Measurements from ENCODE around the gene KRT13. TPM values are rescaled to one million over a fixed set of nuclear protein-coding genes. Genes with fewer than 3 reads are reported as not detected.
A peak's percentile ranks its signal among the peaks of the same experiment; 100 is the strongest.

KRT13 gene
- total and polyA plus RNA-seq, 10 of the 15 experiments (the other 5 are each of a cell fraction or from before 2014, with no cell fraction given): not detected

- 31% methylated on average over 5 of the region's 5 CpGs for WGBS (ENCODE audit: insufficient coverage, insufficient replicate concordance, low lambda C conversion rate, missing lambda C conversion rate)
- no peaks in the 10 kb centered on the region for H3K4me1 ChIP-seq (ENCODE audit: control insufficient read depth, insufficient read depth, low read length)
- ChIA-PET POLR2A (no interaction called here), SMC1A (ENCODE audit: uncharacterized antibody, unreplicated experiment) (interaction anchor here (0.7 to 1.0 kb wide), 3 partner anchors 21 to 123 kb away, joined by 3 read pairs; no protein-coding TSS in a partner anchor), RAD21 (ENCODE audit: unreplicated experiment) (interaction anchor here (1.2 kb wide), 1 partner anchor 8 kb away, joined by 4 read pairs; no protein-coding TSS in a partner anchor), CTCF (interaction anchor here (0.6 to 1.9 kb wide), 4 partner anchors 104 to 1192 kb away, joined by 3 to 5 read pairs (median 3); no protein-coding TSS in a partner anchor)
- H3K27me3 ChIP-seq (replicated peaks in 1 of 2; ENCODE audit: control insufficient read depth in 2 of 2, insufficient read depth in 2 of 2, low read length in 1 of 2): no peaks in the 10 kb centered on the region; a peak in 2 of 4 replicates
- H3K9ac ChIP-seq (ENCODE audit: control insufficient read depth, insufficient read depth, low read length): no peak overlapping the region
- FAIRE-seq (no peak), DNase-seq (ENCODE audit: low read depth, low spot score) (no peak), ATAC-seq (no peak)
- in situ Hi-C loops (cut with MboI): loop anchor here (5.0 kb wide), 2 partner anchors 117 to 638 kb away; no protein-coding TSS in a partner anchor
- BruUV-seq (replicated peaks): no TSS peak
- H3K4me2 ChIP-seq (ENCODE audit: control insufficient read depth, insufficient read depth): no peak overlapping the region
- no peak overlapping the region for H3K4me3 ChIP-seq
- H3K27ac ChIP-seq (ENCODE audit: control insufficient read depth, insufficient read depth): no peak overlapping the region
- no peaks in the 10 kb centered on the region for H3K79me2 ChIP-seq (ENCODE audit: control insufficient read depth, insufficient read depth, low read length)
- H3K36me3 ChIP-seq (ENCODE audit: control insufficient read depth in 2 of 2, insufficient read depth in 2 of 2, low read length in 1 of 2): no peaks in the 10 kb centered on the region
- H2AFZ ChIP-seq (ENCODE audit: control insufficient read depth, low read depth, low read length): no peak overlapping the region
- H4K20me1 ChIP-seq (ENCODE audit: control insufficient read depth, insufficient read depth): no peaks in the 10 kb centered on the region
- no peak for TF ChIP-seq SMC3 (IDR thresholded peaks at IDR 0.05; ENCODE audit: borderline replicate concordance, low read length)
- TF ChIP-seq IRF3 (IDR thresholded peaks at IDR 0.05): no peak
- no peak for TF ChIP-seq CUX1 (IDR thresholded peaks at IDR 0.05; ENCODE audit: insufficient replicate concordance, low read depth, low read length)
- 0 out of 2 replicates have a peak, but pooled peaks have one; percentile 18 for TF ChIP-seq PKNOX1 (IDR thresholded peaks at IDR 0.05)
- no peak for TF ChIP-seq ASH2L (IDR thresholded peaks at IDR 0.05; ENCODE audit: borderline replicate concordance, low read depth)
- no peak for TF ChIP-seq NR2C2 (IDR thresholded peaks at IDR 0.05; ENCODE audit: borderline replicate concordance, control insufficient read depth, insufficient read length, low read depth)
- intact Hi-C loops (cut with micrococcal nuclease; ENCODE audit: unreplicated experiment): no loop called here
- H3K9me3 ChIP-seq (replicated peaks; ENCODE audit: control insufficient read depth, insufficient read depth, low read length): no peaks in the 10 kb centered on the region; the same call in 2 of the 3 replicates
Observed at GRCh38 chr17:41544935-41545334, 39.5 kb upstream of the KRT13 start.
